Measurements from ENCODE around the gene DOCK11.
A peak's percentile ranks its signal among the peaks of the same experiment; 100 is the strongest.

DOCK11 gene

DNA sequence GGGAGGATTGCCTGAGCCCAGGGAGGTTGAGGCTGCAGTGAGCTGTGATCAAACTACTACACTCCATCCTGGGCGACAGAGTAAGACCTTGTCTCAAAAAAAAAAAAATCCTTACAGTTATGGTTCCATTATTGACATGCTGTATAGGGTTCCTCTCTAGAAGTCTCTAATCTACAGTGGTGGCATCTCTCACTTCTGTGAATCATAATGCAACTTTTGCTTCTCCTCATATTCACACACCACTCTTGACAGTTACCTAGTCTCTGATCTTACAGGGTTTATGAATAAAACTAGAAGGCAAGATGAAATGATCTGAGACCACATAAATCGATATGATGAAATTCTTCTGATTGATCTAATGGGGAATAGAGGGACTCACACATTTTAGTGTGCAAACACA lies 40.6 kb downstream of the DOCK11 start:
- Mint-ChIP-seq H3K36me3 (ENCODE audit: low read depth) (peaks cover 7% of the 10 kb centered on the region), H3K4me3 (peak overlapping the region; percentile 67), H3K27ac (peak overlapping the region; percentile 90), H3K27me3 (no peaks in the 10 kb centered on the region), H3K9me3 (peaks cover 3% of the 10 kb centered on the region), H3K4me1 (ENCODE audit: low read depth) (peaks cover 81% of the 10 kb centered on the region)

DNA sequence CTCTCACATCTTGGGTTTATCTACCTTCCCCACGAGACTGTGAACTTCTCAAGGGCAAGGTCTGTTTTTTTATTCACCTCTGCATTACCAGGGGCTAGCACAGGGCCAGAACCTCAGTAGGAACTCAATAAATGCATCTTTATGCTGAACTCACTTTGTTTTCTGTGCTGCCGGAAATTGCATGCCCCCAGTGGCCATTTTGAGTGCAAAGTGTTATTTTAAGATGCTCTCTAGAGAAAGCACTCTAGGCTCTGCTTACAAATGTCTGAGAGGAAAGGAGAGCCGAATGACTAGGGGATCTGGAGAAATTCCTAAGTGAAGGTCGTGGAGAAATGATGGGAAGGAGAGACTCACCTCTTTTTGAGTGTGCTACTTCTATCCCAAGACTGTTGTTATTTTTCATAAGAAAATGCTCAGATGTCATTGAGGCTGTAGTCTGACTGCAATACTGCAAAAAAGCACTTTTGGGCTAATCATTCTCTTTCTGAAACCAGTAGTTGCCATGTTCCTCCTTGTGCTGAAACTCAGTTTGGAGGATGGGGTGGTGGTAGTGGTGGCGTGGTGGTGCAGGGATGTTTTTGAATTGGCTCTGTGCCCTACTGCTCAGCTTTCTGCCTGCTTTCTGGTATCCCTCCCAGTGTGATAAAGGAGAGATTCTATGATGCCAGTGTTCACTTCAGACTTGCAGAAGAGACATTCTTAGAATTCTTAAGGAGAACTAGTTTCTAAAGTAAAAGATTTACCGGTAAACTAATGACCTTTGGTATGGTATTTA lies 41.3 kb downstream of the DOCK11 start:
- H3K4me3 Mint-ChIP-seq: peak overlapping the region; percentile 67
- peaks cover 5% of the 10 kb centered on the region for H3K36me3 Mint-ChIP-seq (ENCODE audit: low read depth)
- H3K27ac Mint-ChIP-seq: peak overlapping the region; percentile 90
- H3K4me1 Mint-ChIP-seq (ENCODE audit: low read depth): peaks cover 84% of the 10 kb centered on the region
- no peaks in the 10 kb centered on the region for H3K27me3 Mint-ChIP-seq
- peaks cover 3% of the 10 kb centered on the region for H3K9me3 Mint-ChIP-seq

DNA sequence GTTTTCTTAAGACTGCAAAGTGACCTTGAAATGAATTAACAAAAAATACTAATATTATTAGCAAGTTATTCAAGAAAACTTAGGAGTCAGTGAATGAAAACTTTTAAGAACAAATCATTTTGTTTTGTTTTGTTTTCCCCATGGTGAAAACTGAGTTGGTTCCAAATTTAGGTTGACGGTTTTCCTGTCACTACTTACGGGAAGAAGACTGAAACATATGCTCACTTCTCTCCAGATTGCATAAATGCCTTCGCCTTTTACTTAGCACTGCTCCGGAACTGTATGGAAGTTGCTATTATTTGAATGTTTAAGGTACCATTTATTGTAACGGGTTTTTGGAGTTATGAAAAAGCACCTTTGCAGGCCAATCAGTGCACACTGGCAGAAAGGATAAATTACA lies 42.8 kb downstream of the DOCK11 start:
- H3K27ac Mint-ChIP-seq: no peak overlapping the region
- peak overlapping the region; percentile 9 for H3K4me3 Mint-ChIP-seq
- peaks cover 77% of the 10 kb centered on the region for H3K4me1 Mint-ChIP-seq (ENCODE audit: low read depth)
- H3K27me3 Mint-ChIP-seq: no peaks in the 10 kb centered on the region
- no peaks in the 10 kb centered on the region for H3K9me3 Mint-ChIP-seq
- no peaks in the 10 kb centered on the region for H3K36me3 Mint-ChIP-seq (ENCODE audit: low read depth)

DNA sequence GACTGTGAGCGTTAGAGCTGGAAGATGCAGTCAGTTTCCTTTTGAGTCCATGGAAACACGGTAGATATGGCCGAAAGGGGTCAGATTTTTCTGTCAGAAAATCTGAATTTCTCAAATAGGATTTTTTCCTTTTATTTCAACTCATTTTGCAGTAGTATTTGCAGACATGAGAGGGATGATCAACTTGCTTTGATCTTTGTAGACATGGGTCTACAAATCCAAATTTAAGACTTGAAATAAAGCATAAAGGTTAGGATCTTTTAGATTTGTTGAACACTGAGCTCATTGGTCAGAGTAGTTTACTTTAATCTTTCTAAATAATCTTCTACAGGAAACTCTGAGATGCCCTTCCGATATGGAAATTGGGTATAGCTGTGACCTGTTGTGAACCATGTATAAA lies 44.7 kb downstream of the DOCK11 start:
- H3K27ac Mint-ChIP-seq: no peak overlapping the region

DNA sequence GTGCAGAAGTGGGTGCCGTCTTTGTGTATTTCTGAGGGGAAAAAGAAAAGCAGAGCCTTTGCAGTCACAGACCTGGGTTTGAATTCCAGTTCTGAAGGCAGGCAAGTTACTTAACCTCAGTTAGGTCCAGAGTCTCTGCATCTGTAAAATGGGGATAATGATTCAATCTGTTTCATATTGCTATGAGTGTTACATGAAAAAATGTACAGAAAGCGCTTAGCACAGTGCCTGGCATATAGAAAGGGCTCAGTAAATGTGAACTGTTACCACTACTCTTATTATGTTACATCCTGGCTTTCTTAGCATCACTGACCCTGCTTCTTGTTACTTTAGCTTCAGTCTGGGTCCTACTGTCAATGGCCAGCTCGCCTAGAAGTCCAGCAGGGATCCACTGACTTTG lies 45.9 kb downstream of the DOCK11 start:
- no peaks in the 10 kb centered on the region for H3K27me3 Mint-ChIP-seq
- no peaks in the 10 kb centered on the region for H3K9me3 Mint-ChIP-seq
- H3K27ac Mint-ChIP-seq: no peak overlapping the region
- H3K36me3 Mint-ChIP-seq (ENCODE audit: low read depth): peaks cover 16% of the 10 kb centered on the region
- H3K4me1 Mint-ChIP-seq (ENCODE audit: low read depth): peaks cover 49% of the 10 kb centered on the region
- H3K4me3 Mint-ChIP-seq: no peak overlapping the region

More for the DNA sequence above, 44.7 kb downstream of the DOCK11 start:
- H3K4me1 Mint-ChIP-seq (ENCODE audit: low read depth): peaks cover 57% of the 10 kb centered on the region
- H3K36me3 Mint-ChIP-seq (ENCODE audit: low read depth): peaks cover 11% of the 10 kb centered on the region
- H3K4me3 Mint-ChIP-seq: no peak overlapping the region
- no peaks in the 10 kb centered on the region for H3K9me3 Mint-ChIP-seq
- H3K27me3 Mint-ChIP-seq: no peaks in the 10 kb centered on the region

DNA sequence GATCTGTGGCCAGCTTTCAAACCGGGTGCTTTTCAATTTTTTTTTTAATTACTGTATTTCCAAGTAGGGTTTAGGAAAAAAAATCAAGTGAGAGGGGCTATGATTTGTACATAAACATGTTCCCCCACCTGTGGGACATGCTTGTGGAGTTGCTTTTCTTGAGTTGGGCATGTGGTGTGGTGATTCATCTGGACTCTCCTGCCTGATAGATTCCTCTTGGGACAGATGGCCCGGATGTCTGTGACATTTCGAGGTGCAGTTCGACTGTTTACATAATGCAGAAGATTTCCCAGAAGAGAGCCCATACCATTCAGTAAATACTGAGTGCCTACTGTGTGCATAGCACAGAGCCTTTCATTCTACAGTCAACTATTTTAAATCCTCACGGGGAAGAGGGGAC lies 49.9 kb downstream of the DOCK11 start:
- H3K27me3 Mint-ChIP-seq: no peaks in the 10 kb centered on the region
- H3K4me1 Mint-ChIP-seq (ENCODE audit: low read depth): peaks cover 26% of the 10 kb centered on the region
- H3K27ac Mint-ChIP-seq: no peak overlapping the region
- no peak overlapping the region for H3K4me3 Mint-ChIP-seq
- peaks cover 32% of the 10 kb centered on the region for H3K36me3 Mint-ChIP-seq (ENCODE audit: low read depth)
- no peaks in the 10 kb centered on the region for H3K9me3 Mint-ChIP-seq

DNA sequence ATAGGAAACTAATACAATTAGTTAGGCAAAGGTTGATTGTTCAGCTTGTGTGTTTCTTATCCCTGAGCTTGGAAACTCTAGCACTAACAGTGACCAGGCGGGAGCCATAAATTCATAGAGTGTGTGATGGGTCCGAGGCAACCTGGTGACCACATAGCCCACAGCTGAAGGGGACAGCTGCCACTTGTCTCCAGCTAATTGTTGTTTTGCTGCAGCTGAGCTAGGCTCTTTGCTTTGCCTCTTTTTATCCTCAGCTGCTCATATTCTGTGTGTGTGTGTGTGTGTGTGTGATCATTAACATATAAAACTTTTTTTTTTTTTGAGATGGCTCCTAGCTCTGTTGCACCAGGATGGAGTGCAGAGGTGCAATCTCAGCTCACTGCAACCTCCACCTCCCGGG lies 53.2 kb downstream of the DOCK11 start:
- Mint-ChIP-seq H3K9me3 (no peaks in the 10 kb centered on the region), H3K4me3 (no peak overlapping the region), H3K4me1 (ENCODE audit: low read depth) (peaks cover 33% of the 10 kb centered on the region), H3K36me3 (ENCODE audit: low read depth) (peaks cover 37% of the 10 kb centered on the region), H3K27ac (no peak overlapping the region), H3K27me3 (no peaks in the 10 kb centered on the region)

DNA sequence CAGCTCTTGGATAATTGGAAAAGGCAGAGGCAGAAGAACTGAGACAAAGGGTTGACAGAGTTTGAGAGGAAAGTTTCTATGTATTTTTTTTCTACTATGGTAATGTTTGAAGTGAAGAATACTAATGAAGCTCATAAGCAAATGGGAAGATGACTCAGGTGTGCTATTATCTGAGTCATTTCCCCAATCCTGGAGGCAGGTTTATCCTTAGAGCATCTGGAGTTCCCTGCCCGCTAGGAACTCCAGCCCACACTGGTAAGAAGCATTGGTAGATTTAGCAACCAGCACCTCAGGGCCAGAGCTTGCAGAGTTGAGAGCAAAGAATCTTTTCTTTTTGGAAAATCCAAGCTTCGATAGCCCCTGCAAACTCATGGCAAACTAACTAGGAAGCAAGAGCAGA lies 55.2 kb downstream of the DOCK11 start:
- Mint-ChIP-seq H3K27me3 (no peaks in the 10 kb centered on the region), H3K4me3 (no peak overlapping the region), H3K36me3 (ENCODE audit: low read depth) (peaks cover 29% of the 10 kb centered on the region), H3K9me3 (no peaks in the 10 kb centered on the region), H3K4me1 (ENCODE audit: low read depth) (peaks cover 47% of the 10 kb centered on the region), H3K27ac (peak overlapping the region; percentile 32)

DNA sequence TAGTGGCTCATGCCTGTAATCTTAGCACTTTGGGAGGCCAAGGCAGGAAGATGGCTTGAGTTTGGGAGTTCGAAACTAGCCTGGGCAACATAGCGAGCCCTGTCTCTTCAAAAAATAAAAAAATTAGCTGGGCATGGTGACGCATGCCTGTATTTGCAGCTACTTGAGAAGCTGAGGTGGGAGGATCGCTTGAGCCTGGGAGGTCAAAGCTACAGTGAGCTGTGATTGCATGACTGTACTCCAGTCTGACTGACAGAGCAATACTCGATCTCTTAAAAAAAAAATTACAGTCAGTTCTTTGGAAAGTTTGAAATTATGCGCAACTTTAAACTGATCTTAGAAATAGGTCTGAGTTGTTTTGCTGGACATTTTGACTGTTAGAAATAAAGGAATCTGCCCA lies 55.8 kb downstream of the DOCK11 start:
- H3K36me3 Mint-ChIP-seq (ENCODE audit: low read depth): peaks cover 28% of the 10 kb centered on the region
- H3K9me3 Mint-ChIP-seq: no peaks in the 10 kb centered on the region
- H3K27me3 Mint-ChIP-seq: no peaks in the 10 kb centered on the region
- H3K4me3 Mint-ChIP-seq: no peak overlapping the region
- H3K27ac Mint-ChIP-seq: no peak overlapping the region
- H3K4me1 Mint-ChIP-seq (ENCODE audit: low read depth): peaks cover 44% of the 10 kb centered on the region

DNA sequence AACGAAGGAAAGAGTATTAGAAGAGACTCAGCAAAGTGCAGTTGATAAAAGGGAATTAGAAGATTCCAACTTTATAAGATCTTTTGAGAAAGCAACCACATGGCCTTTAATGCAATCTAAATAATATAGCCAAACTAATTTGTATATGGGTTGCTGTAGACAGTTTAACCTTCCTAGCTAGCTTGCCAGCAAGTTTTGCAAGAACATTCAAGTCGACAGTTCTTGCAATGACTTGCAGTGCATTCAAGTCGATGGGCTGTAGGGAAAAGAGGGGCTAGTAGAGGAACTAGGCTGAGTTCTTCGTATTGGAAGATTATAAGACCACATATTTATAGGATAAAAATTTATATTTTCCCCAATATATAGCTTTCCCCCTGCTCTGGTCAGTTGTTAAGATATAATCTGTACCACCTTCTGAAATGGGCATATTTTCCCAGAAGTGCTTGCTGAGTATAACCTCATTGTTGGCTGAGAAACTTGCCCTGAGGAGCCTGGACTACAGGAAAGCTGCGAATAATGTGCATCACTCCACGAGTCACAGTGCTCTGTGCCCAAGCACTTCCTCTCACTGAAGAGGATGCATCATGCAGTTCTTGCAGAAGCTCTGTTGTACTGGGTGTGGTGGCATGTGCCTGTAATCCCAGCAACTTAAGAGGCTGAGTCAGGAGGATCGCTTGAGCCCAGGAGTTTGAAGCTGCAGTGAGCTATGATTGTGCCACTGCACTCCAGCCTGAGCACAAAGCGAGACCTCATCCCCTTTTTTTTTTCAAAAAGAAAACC lies 56.7 kb downstream of the DOCK11 start:
- Mint-ChIP-seq H3K27ac (no peak overlapping the region), H3K27me3 (no peaks in the 10 kb centered on the region), H3K4me3 (no peak overlapping the region), H3K36me3 (ENCODE audit: low read depth) (peaks cover 36% of the 10 kb centered on the region), H3K9me3 (no peaks in the 10 kb centered on the region), H3K4me1 (ENCODE audit: low read depth) (peaks cover 41% of the 10 kb centered on the region)

DNA sequence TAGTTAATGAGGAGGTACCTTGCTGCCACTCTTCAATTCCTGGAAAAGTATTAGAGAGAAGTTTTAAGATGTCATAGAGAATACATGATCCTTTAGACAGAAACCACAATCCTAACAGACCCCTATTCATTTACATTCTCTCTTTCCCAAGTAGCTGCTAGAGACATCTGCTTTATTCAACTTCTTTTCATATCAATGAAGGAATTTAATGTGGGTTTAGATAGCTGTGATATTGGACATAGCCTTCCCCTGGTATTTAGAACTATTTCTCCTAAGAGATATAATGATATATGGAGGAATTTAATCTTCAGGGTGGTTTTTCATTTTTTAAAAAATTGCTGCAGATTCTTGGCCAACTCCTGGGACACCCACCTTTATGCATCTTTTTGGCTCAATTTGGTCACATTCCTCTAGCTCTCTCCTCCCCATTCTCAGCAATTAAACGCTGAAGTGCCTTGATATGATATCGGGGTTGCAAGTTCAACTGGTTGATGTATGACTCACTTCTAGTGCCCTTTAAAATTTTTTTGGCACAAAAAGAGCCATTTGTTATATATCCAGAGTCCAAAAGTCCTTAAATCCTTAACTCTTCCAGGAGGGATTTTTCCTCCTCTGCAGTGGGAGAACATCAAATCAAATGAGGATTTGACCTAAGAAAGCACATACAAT lies 57.6 kb downstream of the DOCK11 start:
- Mint-ChIP-seq H3K27me3 (no peaks in the 10 kb centered on the region), H3K4me3 (no peak overlapping the region), H3K4me1 (ENCODE audit: low read depth) (peaks cover 41% of the 10 kb centered on the region), H3K27ac (no peak overlapping the region), H3K9me3 (no peaks in the 10 kb centered on the region), H3K36me3 (ENCODE audit: low read depth) (peaks cover 28% of the 10 kb centered on the region)

DNA sequence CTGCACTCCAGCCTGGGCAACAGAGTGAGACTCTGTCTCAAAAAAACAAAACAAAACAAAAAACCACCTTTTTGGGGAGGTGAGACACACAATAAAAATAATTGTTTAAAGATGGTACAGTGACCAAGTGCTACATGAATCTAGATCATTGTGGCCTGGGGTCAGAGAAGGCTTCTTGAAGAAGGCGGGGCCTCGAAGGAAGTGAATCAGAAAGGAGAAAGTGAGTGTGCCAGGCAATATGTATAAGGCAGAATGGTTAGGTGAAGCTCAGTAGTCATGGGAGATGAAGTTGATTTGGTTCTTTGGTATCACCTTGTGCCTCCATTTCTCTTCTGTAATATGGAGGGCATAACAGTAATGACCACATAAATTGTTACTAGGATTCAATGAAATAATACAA lies 58.9 kb downstream of the DOCK11 start:
- Mint-ChIP-seq H3K36me3 (ENCODE audit: low read depth) (peaks cover 25% of the 10 kb centered on the region), H3K4me3 (no peak overlapping the region), H3K9me3 (no peaks in the 10 kb centered on the region), H3K27ac (peak overlapping the region; percentile 37), H3K27me3 (no peaks in the 10 kb centered on the region), H3K4me1 (ENCODE audit: low read depth) (peaks cover 46% of the 10 kb centered on the region)

DNA sequence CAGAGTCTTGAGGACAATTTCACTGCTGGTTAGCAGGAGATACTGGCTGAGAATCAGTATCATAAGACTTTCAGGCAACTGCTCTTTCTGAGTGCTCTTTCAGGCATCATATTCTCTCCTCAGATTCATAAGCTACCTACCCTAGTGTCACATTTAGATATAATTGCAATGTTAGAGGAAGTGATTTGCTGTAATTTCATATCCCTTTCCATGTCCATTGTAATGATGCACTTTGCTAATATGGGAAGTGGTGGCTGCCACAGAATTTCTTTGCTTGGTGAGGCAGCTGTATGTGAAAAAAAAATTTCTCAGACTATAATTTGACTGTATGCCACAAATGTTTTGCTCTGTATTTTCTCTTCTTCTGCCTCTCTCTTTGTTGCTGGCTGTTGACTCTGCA lies 63.3 kb downstream of the DOCK11 start:
- H3K9me3 Mint-ChIP-seq: no peaks in the 10 kb centered on the region
- peak overlapping the region; percentile 16 for H3K27ac Mint-ChIP-seq
- peaks cover 34% of the 10 kb centered on the region for H3K4me1 Mint-ChIP-seq (ENCODE audit: low read depth)
- H3K36me3 Mint-ChIP-seq (ENCODE audit: low read depth): peaks cover 30% of the 10 kb centered on the region
- H3K27me3 Mint-ChIP-seq: no peaks in the 10 kb centered on the region
- H3K4me3 Mint-ChIP-seq: no peak overlapping the region

DNA sequence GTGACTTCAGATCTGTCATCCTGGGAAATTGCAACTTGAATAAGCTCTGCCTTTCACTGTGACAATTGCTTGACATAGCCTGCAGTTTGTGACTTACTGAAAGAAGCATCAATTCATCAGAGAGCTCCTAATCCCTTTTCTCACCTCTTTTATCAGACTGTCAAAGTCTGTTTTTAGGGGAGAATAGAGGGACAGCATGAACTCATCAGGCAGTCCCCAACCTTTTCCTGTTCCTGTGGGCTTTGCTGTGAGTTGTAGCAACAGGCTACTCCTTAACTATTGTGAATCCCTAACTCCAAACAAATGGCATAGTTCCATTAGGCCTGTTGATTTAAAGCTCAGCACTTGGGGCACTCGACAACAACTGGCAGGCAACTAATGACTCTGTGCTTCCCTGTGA lies 64.9 kb downstream of the DOCK11 start:
- Mint-ChIP-seq H3K27me3 (no peaks in the 10 kb centered on the region), H3K36me3 (ENCODE audit: low read depth) (peaks cover 33% of the 10 kb centered on the region), H3K4me3 (no peak overlapping the region), H3K27ac (peak overlapping the region; percentile 36), H3K9me3 (no peaks in the 10 kb centered on the region), H3K4me1 (ENCODE audit: low read depth) (peaks cover 30% of the 10 kb centered on the region)

DNA sequence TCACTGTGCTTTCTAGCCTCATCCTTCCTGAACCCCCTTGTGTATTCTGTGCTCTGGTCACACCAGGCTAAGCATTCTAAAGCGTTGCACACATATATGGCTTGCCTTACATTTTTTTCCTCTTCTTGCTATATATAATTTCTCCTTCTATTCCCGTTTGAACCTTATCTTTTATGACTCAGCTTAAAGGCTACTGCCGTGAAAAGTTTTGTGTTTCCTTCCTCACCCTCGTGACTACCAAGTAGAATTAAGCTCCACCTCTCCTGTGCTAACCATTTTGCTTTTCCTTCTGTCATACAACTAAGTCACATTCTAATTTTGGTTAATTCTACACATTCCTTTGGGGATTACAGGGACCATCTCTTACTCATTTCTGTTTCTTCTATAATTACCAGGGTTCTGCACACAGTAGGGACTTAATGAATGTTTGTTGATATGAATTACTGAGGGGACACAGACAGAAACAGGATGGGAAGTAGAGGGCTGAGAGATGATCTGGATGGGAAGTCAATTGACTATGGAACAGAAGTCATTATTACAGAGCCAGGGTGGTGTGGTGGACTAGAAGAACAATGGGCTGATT lies 67.1 kb downstream of the DOCK11 start:
- Mint-ChIP-seq H3K9me3 (no peaks in the 10 kb centered on the region), H3K27ac (peak overlapping the region; percentile 49), H3K4me1 (ENCODE audit: low read depth) (peaks cover 34% of the 10 kb centered on the region), H3K4me3 (no peak overlapping the region), H3K27me3 (no peaks in the 10 kb centered on the region), H3K36me3 (ENCODE audit: low read depth) (peaks cover 35% of the 10 kb centered on the region)

Data from stimulated activated naive CD8-positive, alpha-beta T cell treated with anti-CD3 and anti-CD28 coated beads, Interleukin-15, Interleukin-2, amounts not matched to agents 100 ng/mL and 50 ng/mL, for 24 hours (primary cell).